ENCODE measurements around the gene CRACDL.

CRACDL gene

GRCh38 chr2:98892871-98893270 lies 43.2 kb downstream of the CRACDL start:
- Histone ChIP-seq H3F3A (ENCODE audit: insufficient read depth) (no peaks in the 10 kb centered on the region), H3K4me2 (ENCODE audit: low read depth, low read length, poor library complexity, severe bottlenecking) (no peak overlapping the region), H3K9me2 (replicated peaks; ENCODE audit: insufficient read depth, low read length) (no peaks in the 10 kb centered on the region), H3K36me3 (ENCODE audit: low read length) (no peaks in the 10 kb centered on the region), H3K4me3 (ENCODE audit: insufficient read depth, low read length, poor library complexity, severe bottlenecking) (no peak overlapping the region), H3K9me3 (ENCODE audit: insufficient read depth, low read length) (no peaks in the 10 kb centered on the region), H4K20me1 (ENCODE audit: low read depth, low read length) (no peaks in the 10 kb centered on the region), H3K27me3 (ENCODE audit: low read length) (no peaks in the 10 kb centered on the region), H2AFZ (ENCODE audit: low read depth, low read length, severe bottlenecking) (no peak overlapping the region), H3K79me2 (ENCODE audit: insufficient read depth, low read length) (no peaks in the 10 kb centered on the region), H3K9ac (ENCODE audit: low read length) (no peak overlapping the region), H3K27ac (ENCODE audit: low read depth, low read length) (no peak overlapping the region)
- TF ChIP-seq EZH2phosphoT487 (conservative IDR thresholded peaks at IDR 0.05; ENCODE audit: low read length) (no peak), CTCF (IDR thresholded peaks at IDR 0.05; ENCODE audit: insufficient read depth, low read length, poor library complexity, severe bottlenecking) (no peak)

- Histone ChIP-seq H3K9me2 (replicated peaks; ENCODE audit: insufficient read depth, low read length) (no peaks in the 10 kb centered on the region), H3F3A (ENCODE audit: insufficient read depth) (no peaks in the 10 kb centered on the region), H3K36me3 (ENCODE audit: low read length) (no peaks in the 10 kb centered on the region), H3K27ac (ENCODE audit: low read depth, low read length) (no peak overlapping the region), H3K4me3 (ENCODE audit: insufficient read depth, low read length, poor library complexity, severe bottlenecking) (no peak overlapping the region), H4K20me1 (ENCODE audit: low read depth, low read length) (no peaks in the 10 kb centered on the region), H3K4me2 (ENCODE audit: low read depth, low read length, poor library complexity, severe bottlenecking) (no peak overlapping the region), H2AFZ (ENCODE audit: low read depth, low read length, severe bottlenecking) (no peak overlapping the region), H3K79me2 (ENCODE audit: insufficient read depth, low read length) (no peaks in the 10 kb centered on the region), H3K27me3 (ENCODE audit: low read length) (no peaks in the 10 kb centered on the region), H3K9me3 (ENCODE audit: insufficient read depth, low read length) (no peaks in the 10 kb centered on the region), H3K9ac (ENCODE audit: low read length) (no peak overlapping the region)
- TF ChIP-seq EZH2phosphoT487 (conservative IDR thresholded peaks at IDR 0.05; ENCODE audit: low read length) (no peak), CTCF (IDR thresholded peaks at IDR 0.05; ENCODE audit: insufficient read depth, low read length, poor library complexity, severe bottlenecking) (no peak)
These were observed 44.4 kb downstream of the CRACDL start for GRCh38 chr2:98891591-98891990.

GRCh38 chr2:98886066-98886554 lies 49.9 kb downstream of the CRACDL start:
- H2AFZ ChIP-seq (ENCODE audit: low read depth, low read length, severe bottlenecking) = no peak overlapping the region
- no peak for TF ChIP-seq CTCF (IDR thresholded peaks at IDR 0.05; ENCODE audit: insufficient read depth, low read length, poor library complexity, severe bottlenecking)
- TF ChIP-seq EZH2phosphoT487 (conservative IDR thresholded peaks at IDR 0.05; ENCODE audit: low read length) = no peak

More at GRCh38 chr2:98886066-98886554, 49.9 kb downstream of the CRACDL start:
- no peaks in the 10 kb centered on the region for H3K36me3 ChIP-seq (ENCODE audit: low read length)
- no peak overlapping the region for H3K27ac ChIP-seq (ENCODE audit: low read depth, low read length)
- H3K9me3 ChIP-seq (ENCODE audit: insufficient read depth, low read length) = no peaks in the 10 kb centered on the region
- H3K9me2 ChIP-seq (replicated peaks; ENCODE audit: insufficient read depth, low read length) = no peaks in the 10 kb centered on the region
- H4K20me1 ChIP-seq (ENCODE audit: low read depth, low read length) = no peaks in the 10 kb centered on the region
- no peak overlapping the region for H3K4me3 ChIP-seq (ENCODE audit: insufficient read depth, low read length, poor library complexity, severe bottlenecking)
- no peaks in the 10 kb centered on the region for H3K79me2 ChIP-seq (ENCODE audit: insufficient read depth, low read length)
- no peak overlapping the region for H3K4me2 ChIP-seq (ENCODE audit: low read depth, low read length, poor library complexity, severe bottlenecking)
- H3K9ac ChIP-seq (ENCODE audit: low read length) = no peak overlapping the region
- no peaks in the 10 kb centered on the region for H3K27me3 ChIP-seq (ENCODE audit: low read length)
- H3F3A ChIP-seq (ENCODE audit: insufficient read depth) = no peaks in the 10 kb centered on the region
